Measurements from ENCODE around the gene PTPRG. TPM values are rescaled to one million over a fixed set of nuclear protein-coding genes. Genes with fewer than 3 reads are reported as not detected.
"Not testable (repeated sequence)": the region's sequence is repeated elsewhere in the genome, so short reads cannot be mapped to it uniquely, and the experiment has no call there.

PTPRG gene
- total and polyA plus RNA-seq, 10 of the 15 experiments (the other 5 are each of a cell fraction or from before 2014, with no cell fraction given) = 0.29 to 20.7 (median 1.4) TPM

- no peak for TF ChIP-seq CHD1 (IDR thresholded peaks at IDR 0.05; ENCODE audit: low read depth, low read length)
- peak; percentile 75 for TF ChIP-seq MEF2B (IDR thresholded peaks at IDR 0.05; ENCODE audit: partially characterized antibody, poor library complexity, severe bottlenecking)
- TF ChIP-seq SMC3 (IDR thresholded peaks at IDR 0.05; ENCODE audit: borderline replicate concordance, low read length) = no peak
These were observed 13.7 kb upstream of the PTPRG start (continued) for GRCh38 chr3:61547625-61548024.

GRCh38 chr3:61552704-61553103 is 8.7 kb upstream of the PTPRG start:
- H3K27ac ChIP-seq (ENCODE audit: control insufficient read depth, insufficient read depth); H3K9ac ChIP-seq (ENCODE audit: control insufficient read depth, insufficient read depth, low read length); FAIRE-seq; H3K79me2 ChIP-seq (ENCODE audit: control insufficient read depth, insufficient read depth, low read length); H3K27me3 ChIP-seq (replicated peaks in 1 of 2; ENCODE audit: control insufficient read depth in 2 of 2, insufficient read depth in 2 of 2, low read length in 1 of 2); H3K36me3 ChIP-seq (ENCODE audit: control insufficient read depth in 2 of 2, insufficient read depth in 2 of 2, low read length in 1 of 2); ATAC-seq; H4K20me1 ChIP-seq (ENCODE audit: control insufficient read depth, insufficient read depth); H2AFZ ChIP-seq (ENCODE audit: control insufficient read depth, low read depth, low read length); H3K4me1 ChIP-seq (ENCODE audit: control insufficient read depth, insufficient read depth, low read length); H3K9me3 ChIP-seq (replicated peaks; ENCODE audit: control insufficient read depth, insufficient read depth, low read length); H3K4me2 ChIP-seq (ENCODE audit: control insufficient read depth, insufficient read depth); H3K4me3 ChIP-seq; DNase-seq (ENCODE audit: low read depth, low spot score); in situ Hi-C loops (cut with MboI); intact Hi-C loops (cut with micrococcal nuclease; ENCODE audit: unreplicated experiment); BruUV-seq (replicated peaks): not testable (repeated sequence)
- ChIA-PET SMC1A (ENCODE audit: uncharacterized antibody, unreplicated experiment) (interaction anchor here (0.7 to 1.3 kb wide), 5 partner anchors 12 to 1287 kb away, joined by 3 read pairs; no protein-coding TSS in a partner anchor), POLR2A (interaction anchor here (1.2 to 1.4 kb wide), 2 partner anchors 9 to 19 kb away, joined by 3 to 5 read pairs; no protein-coding TSS in a partner anchor), RAD21 (ENCODE audit: unreplicated experiment) (interaction anchor here (0.5 to 1.7 kb wide), 5 partner anchors 9 to 303 kb away, joined by 3 to 6 read pairs (median 3); partner anchors contain the start of gene PTPRG), CTCF (interaction anchor here (1.0 to 1.8 kb wide), 2 partner anchors 23 to 97 kb away, joined by 3 to 11 read pairs; no protein-coding TSS in a partner anchor)
- WGBS (ENCODE audit: insufficient coverage, insufficient replicate concordance, low lambda C conversion rate, missing lambda C conversion rate) = 71% methylated on average over 8 of the region's 8 CpGs

GRCh38 chr3:61559136-61559731 is 2.1 kb upstream of the PTPRG start:
- Histone ChIP-seq H3K27me3 (replicated peaks in 1 of 2; ENCODE audit: control insufficient read depth in 2 of 2, insufficient read depth in 2 of 2, low read length in 1 of 2) (peaks cover 5 to 14% of the 10 kb centered on the region in 2 experiments), H3K79me2 (ENCODE audit: control insufficient read depth, insufficient read depth, low read length) (no peaks in the 10 kb centered on the region), H3K9me3 (replicated peaks; ENCODE audit: control insufficient read depth, insufficient read depth, low read length) (no peaks in the 10 kb centered on the region; the same call in 2 of the 3 replicates), H3K27ac (ENCODE audit: control insufficient read depth, insufficient read depth) (no peak overlapping the region), H4K20me1 (ENCODE audit: control insufficient read depth, insufficient read depth) (no peaks in the 10 kb centered on the region), H3K4me2 (ENCODE audit: control insufficient read depth, insufficient read depth) (no peak overlapping the region), H3K4me3 (no peak overlapping the region), H3K9ac (ENCODE audit: control insufficient read depth, insufficient read depth, low read length) (no peak overlapping the region), H3K4me1 (ENCODE audit: control insufficient read depth, insufficient read depth, low read length) (no peaks in the 10 kb centered on the region), H3K36me3 (ENCODE audit: control insufficient read depth in 2 of 2, insufficient read depth in 2 of 2, low read length in 1 of 2) (no peaks in the 10 kb centered on the region), H2AFZ (ENCODE audit: control insufficient read depth, low read depth, low read length) (no peak overlapping the region)
- SMC1A ChIA-PET (ENCODE audit: uncharacterized antibody, unreplicated experiment) = interaction anchor here (0.8 to 3.9 kb wide), 10 partner anchors 11 to 629 kb away, joined by 3 to 42 read pairs (median 3); no protein-coding TSS in a partner anchor
- intact Hi-C loops (cut with micrococcal nuclease; ENCODE audit: unreplicated experiment) (no loop called here), in situ Hi-C loops (cut with MboI) (no loop called here)
- WGBS (ENCODE audit: insufficient coverage, insufficient replicate concordance, low lambda C conversion rate, missing lambda C conversion rate) = 51% methylated on average over 7 of the region's 7 CpGs
- BruUV-seq (replicated peaks) = no TSS peak
- FAIRE-seq = no peak
- POLR2A ChIA-PET = interaction anchor here (0.8 to 3.4 kb wide), 3 partner anchors 11 to 492 kb away, joined by 3 to 15 read pairs (median 5); no protein-coding TSS in a partner anchor
- RAD21 ChIA-PET (ENCODE audit: unreplicated experiment) = interaction anchor here (0.7 to 2.2 kb wide), 6 partner anchors 14 to 629 kb away, joined by 3 to 13 read pairs (median 4); no protein-coding TSS in a partner anchor
- DNase-seq (ENCODE audit: low read depth, low spot score) = no peak
- CTCF ChIA-PET = interaction anchor here (0.8 to 5.2 kb wide), 8 partner anchors 10 to 49 kb away, joined by 3 to 29 read pairs (median 3); no protein-coding TSS in a partner anchor
- ATAC-seq = no peak
- no peak for TF ChIP-seq ZNF24 (IDR thresholded peaks at IDR 0.05)
- no peak for TF ChIP-seq ZZZ3 (IDR thresholded peaks at IDR 0.05; ENCODE audit: control insufficient read depth, insufficient read length, low read depth)
- no peak for TF ChIP-seq SPI1 (IDR thresholded peaks at IDR 0.05; ENCODE audit: borderline replicate concordance, insufficient read depth, low read depth, low read length)
- TF ChIP-seq BACH1 (IDR thresholded peaks at IDR 0.05; ENCODE audit: borderline replicate concordance) = no peak
- no peak for TF ChIP-seq YY1 (IDR thresholded peaks at IDR 0.05; ENCODE audit: low read depth, low read length)
- no peak for TF ChIP-seq ZNF592 (IDR thresholded peaks at IDR 0.05)
- TF ChIP-seq POLR2AphosphoS2 (IDR thresholded peaks at IDR 0.05; ENCODE audit: low read depth, low read length) = no peak
- TF ChIP-seq BRCA1 (IDR thresholded peaks at IDR 0.05; ENCODE audit: low read depth, low read length) = no peak
